ENCODE measurements around the gene UBE2Z. TPM values are rescaled to one million over a fixed set of nuclear protein-coding genes. Genes with fewer than 3 reads are reported as not detected.

Gene UBE2Z
- total and polyA plus RNA-seq, 9 of the 15 experiments (the other 6 are each of a cell fraction or from before 2014, with no cell fraction given) = 11.8 to 89.0 (median 38.2) TPM

- TF ChIP-seq GABPA (tag; conservative IDR thresholded peaks at IDR 0.05; ENCODE audit: low read depth) (no peak), GTF3C2 (IDR thresholded peaks at IDR 0.05; ENCODE audit: borderline replicate concordance, extremely low read depth, insufficient read length) (no peak), PPARD (CRISPR knock-in tag; IDR thresholded peaks at IDR 0.05) (no peak), ZNF140 (CRISPR knock-in tag; IDR thresholded peaks at IDR 0.05) (no peak)
Observed at GRCh38 chr17:48930435-48930873, 22.2 kb downstream of the UBE2Z start (continued).

GRCh38 chr17:48933035-48933434 lies 24.8 kb downstream of the UBE2Z start:
- FAIRE-seq (no peak), DNase-seq (ENCODE audit: extremely low read depth in 1 of 4, low spot score in 3 of 4) (no peak), ATAC-seq (no peak)
- Histone ChIP-seq H3K9ac (ENCODE audit: insufficient read depth in 1 of 2, low read depth in 2 of 2, low read length in 2 of 2) (no peak overlapping the region), H3K27ac (ENCODE audit: extremely low read depth, low read depth, low read length) (no peak overlapping the region), H3K4me2 (ENCODE audit: insufficient read depth, low read length) (no peak overlapping the region), H3K4me1 (replicated peaks in 1 of 2; ENCODE audit: control insufficient read depth in 2 of 2, insufficient read depth in 2 of 2, low read length in 2 of 2) (no peaks in the 10 kb centered on the region; a peak in 1 of 5 replicates), H4K20me1 (replicated peaks; ENCODE audit: control insufficient read depth, insufficient read depth, low read length) (0 out of 2 replicates have a peak, but pooled peaks cover 4% of the 10 kb centered on the region), H3K4me3 (no peak overlapping the region), H3K27me3 (ENCODE audit: control insufficient read depth in 2 of 2, insufficient read depth in 2 of 2, low read length in 2 of 2) (no peaks in the 10 kb centered on the region), H3K9me3 (replicated peaks; ENCODE audit: control insufficient read depth, insufficient read depth, low read depth, low read length) (no peaks in the 10 kb centered on the region), H2AFZ (ENCODE audit: low read depth, low read length) (no peak overlapping the region), H3K9me1 (ENCODE audit: control insufficient read depth, insufficient read depth, low read length) (peaks cover 4% of the 10 kb centered on the region), H3K36me3 (ENCODE audit: control insufficient read depth, insufficient read depth, low read length) (peaks cover 91% of the 10 kb centered on the region), H3K79me2 (ENCODE audit: control insufficient read depth, insufficient read depth, low read length) (no peaks in the 10 kb centered on the region)
- 96% methylated on average over 6 of the region's 6 CpGs for WGBS (ENCODE audit: insufficient coverage, low coverage, missing lambda C conversion rate)
- no peak for TF ChIP-seq FOXJ3 (CRISPR knock-in tag; IDR thresholded peaks at IDR 0.05)
- no peak for TF ChIP-seq ATF4 (CRISPR knock-in tag; IDR thresholded peaks at IDR 0.05)
- no peak for TF ChIP-seq GABPB1 (CRISPR knock-in tag; IDR thresholded peaks at IDR 0.05)
- TF ChIP-seq POLR2A (conservative IDR thresholded peaks at IDR 0.05) = peak; percentile 22; the same call in 1 of the 2 replicates
- TF ChIP-seq SUPT5H (IDR thresholded peaks at IDR 0.05) = peak; percentile 10; the same call in 1 of the 2 replicates
- intact Hi-C loops (cut with micrococcal nuclease) = no loop called here
- POLR2A ChIA-PET = interaction anchor here (0.6 to 2.8 kb wide), 5 partner anchors 10 to 155 kb away, joined by 3 to 9 read pairs (median 4); partner anchors contain the start of genes IGF2BP1 and SNF8
- CTCF ChIA-PET (ENCODE audit: low intra/inter-chr PET ratio) = no interaction called here
- BruUV-seq (replicated peaks) = no TSS peak
- in situ Hi-C loops (cut with MboI) = no loop called here
